GM21717 (cell line): Measurements from ENCODE around the gene COQ5.
"Not testable (repeated sequence)": the region's sequence is repeated elsewhere in the genome, so short reads cannot be mapped to it uniquely, and the experiment has no call there.

Experiments
- ATAC-seq: cut with Tn5 transposase; IDR thresholded peaks from one replicate; pipeline ENCODE4 v1.9.1; 2021; ENCODE audit warnings: mild to moderate bottlenecking, moderate library complexity; ENCODE audit not compliant: unreplicated experiment

COQ5 gene

DNA sequence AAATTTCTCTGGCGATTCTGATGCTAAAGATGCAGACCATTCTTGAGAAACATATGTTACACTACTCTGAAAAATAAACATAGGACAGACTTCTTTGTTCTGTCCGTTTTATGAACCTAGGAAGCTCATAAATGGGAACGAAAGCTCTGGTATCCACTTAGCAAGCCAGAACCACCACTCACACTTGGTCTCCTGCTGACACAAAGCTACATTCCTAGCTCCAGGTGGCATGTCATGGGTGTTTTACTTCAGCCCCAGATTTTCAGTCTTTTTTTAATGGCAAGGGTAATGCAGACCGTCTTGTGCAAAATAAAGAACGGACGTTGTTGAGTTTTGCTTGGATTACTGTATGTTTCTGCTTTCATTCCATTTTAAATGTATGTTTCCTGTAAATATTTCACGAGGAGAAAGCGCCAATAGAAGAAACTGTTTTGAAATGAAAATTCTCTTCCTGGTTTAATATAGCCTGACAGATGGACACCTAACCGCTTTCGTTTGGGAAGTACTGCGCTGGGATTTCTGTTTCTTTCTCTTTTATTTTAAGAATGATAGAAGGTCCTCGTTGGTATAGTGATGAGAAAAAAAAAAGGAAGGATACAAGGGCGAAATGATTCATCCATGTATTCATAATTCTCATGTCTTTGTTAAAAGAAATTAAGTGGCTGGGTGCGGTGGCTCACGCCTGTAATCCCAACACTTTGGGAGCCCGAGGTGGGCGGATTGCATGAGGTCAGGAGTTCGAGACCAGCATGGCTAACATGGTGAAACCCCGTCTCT is 871 bp upstream of the COQ5 start:
- no peak for ATAC-seq

DNA sequence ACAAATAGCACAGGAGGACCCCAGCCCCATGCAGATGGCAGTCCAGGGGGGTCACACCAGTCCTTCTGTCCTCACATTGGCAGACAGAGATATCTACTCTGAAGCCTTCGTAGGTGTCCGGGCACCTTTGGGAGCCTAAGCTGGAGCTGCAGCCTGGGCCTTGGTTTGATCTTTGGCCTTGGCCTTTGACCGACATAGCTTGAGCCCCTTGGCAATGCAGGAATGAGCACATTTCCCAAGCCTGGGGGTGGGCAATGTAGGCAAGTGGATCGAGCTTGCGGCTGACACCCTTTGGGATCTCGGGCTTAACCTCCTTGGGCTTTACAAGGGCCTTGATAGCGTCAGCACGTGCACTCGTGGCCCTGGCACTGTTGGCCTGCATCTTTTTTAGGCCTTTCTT is 6.4 kb downstream of the COQ5 start:
- ATAC-seq = no peak

GRCh38 chr12:120519324-120519723 is 9.6 kb downstream of the COQ5 start:
- not testable (repeated sequence) for ATAC-seq

- no peak for ATAC-seq
Observed at GRCh38 chr12:120515496-120515895, 13.5 kb downstream of the COQ5 start.

DNA sequence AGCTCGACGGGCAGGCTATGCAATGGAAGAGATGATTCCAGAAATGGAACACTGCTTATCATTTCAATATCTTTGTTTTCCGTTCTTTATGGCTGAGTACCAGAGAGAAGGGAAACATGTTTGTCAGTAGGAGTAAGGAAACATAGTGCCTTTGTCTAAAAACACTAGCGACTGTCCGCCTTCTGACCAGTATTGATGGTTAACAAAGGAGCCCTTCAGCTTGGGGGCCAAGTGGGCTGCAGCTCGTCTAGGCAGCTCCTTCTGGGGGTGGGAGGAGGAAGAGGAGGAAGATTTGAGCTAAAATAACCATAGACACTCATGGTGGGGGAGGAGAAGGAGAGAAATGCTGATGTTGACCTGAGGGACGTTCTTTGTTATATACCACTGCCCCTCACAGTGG is 15.0 kb downstream of the COQ5 start:
- ATAC-seq = no peak

DNA sequence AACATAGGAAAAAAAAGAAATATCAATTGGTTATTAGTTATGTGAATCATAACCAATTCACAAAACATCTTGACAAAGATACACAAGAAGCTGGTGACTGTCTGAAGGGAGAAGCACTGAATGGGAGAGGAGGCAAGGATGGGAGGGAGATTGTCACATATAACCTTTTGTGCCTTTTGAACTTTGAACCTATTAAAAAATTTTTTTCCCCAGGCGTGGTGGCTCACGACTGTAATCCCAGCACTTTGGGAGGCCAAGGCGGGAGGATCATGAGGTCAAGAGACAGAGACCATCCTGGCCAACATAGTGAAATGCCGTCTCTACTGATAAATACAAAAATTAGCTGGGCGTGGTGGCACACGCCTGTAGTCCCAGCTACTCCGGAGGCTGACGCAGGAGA is 20.4 kb downstream of the COQ5 start:
- no peak for ATAC-seq

GRCh38 chr12:120504587-120504986 is 24.4 kb downstream of the COQ5 start:
- ATAC-seq = no peak

DNA sequence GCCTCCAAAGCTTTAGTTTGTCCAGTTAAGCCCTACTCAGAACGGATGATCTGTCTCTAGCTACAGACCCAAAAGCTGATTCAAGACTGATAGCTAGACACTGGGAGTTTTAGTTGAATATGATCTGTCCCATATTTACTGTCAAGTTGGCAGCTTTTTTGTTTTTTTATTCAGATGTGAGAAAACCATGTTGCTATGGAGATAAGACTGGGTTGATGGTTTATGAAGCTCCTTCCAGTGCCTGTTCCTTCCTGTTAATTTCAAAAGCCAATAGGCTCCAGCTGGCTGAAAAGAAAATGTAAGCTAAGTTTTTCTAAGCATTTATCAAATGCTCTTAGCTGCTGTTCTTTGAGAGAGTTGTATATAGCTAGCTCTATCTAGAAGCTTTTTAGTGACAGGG is 28.4 kb downstream of the COQ5 start:
- no peak for ATAC-seq

- ATAC-seq = no peak
Observed at GRCh38 chr12:120498870-120499515, 30.0 kb downstream of the COQ5 start.

DNA sequence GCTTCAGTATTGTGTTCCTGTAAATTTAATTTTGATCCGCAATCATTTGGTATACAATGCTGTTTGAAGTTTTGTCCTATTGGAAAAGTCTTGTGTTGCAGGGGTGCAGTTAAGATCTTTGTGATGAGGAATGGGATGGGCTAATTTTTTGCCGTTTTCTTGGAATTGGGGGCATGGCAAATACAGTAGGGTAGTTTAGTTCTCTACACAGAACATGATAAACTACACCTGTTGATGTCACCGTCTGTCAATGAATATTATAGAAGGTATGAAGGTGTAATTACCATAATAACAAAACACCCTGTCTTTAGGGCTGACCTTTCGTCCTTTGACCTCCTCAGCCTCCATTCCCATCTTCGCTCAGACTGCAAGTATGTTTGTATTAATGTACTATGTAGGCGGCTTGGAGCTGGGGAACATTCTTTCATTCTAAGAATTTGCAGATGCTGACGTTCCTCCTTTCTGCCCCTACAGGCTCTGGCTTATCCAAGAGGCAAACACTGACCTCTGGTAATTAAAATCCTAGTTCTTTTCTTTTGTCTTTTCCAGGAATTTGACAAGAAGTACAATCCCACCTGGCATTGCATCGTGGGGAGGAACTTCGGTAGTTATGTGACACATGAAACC is 31.3 kb downstream of the COQ5 start:
- ATAC-seq = no peak

DNA sequence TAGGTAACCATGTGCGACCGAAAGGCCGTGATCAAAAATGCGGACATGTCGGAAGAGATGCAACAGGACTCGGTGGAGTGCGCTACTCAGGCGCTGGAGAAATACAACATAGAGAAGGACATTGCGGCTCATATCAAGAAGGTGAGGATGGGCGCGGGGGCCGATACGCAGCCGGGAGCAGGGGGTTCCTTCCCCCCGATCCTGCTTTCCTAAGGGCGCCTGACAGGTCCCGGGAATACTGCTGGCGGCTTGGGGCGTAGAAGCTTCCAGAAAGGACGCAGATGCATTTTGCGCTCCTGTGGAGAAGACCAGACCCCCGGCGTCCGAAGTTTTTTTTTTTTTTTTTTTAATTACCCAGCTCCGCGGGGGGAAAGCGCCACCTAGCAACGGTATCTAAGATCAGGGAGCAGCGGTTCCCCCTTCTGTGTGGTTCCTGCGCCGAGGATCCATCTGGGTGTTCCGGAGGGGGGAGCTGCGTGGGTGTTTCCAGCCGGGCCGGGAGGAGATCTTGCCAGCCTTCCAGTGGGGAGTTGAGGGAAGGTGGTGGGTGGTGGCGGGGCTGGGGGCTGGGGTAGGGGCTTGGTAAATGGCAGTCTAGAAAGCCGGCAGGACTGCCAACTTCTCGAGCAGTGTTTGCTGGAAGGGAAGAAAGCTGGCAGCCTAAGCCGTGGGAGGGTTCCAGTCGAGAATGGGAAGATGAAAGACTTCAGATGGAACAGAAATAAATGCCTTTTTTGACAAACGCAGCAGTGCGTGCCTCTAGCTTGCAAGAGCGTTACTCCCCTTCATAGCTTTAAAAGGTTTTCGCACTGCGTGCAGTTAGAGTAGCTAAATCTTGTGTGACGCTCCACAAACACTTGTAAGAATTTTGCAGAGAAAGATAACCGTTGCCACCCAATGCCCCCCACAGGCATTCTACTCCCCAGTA is 32.3 kb downstream of the COQ5 start:
- ATAC-seq = no peak

GRCh38 chr12:120495731-120496412 is 33.1 kb downstream of the COQ5 start, which contains the start of gene DYNLL1:
DYNLL1 (plus strand) TSS chr12:120496113; CDS start chr12:120496422, 309 bp downstream.
- ATAC-seq = peak; percentile 92

- no peak for ATAC-seq
Observed at GRCh38 chr12:120495186-120495730, 33.7 kb downstream of the COQ5 start.

DNA sequence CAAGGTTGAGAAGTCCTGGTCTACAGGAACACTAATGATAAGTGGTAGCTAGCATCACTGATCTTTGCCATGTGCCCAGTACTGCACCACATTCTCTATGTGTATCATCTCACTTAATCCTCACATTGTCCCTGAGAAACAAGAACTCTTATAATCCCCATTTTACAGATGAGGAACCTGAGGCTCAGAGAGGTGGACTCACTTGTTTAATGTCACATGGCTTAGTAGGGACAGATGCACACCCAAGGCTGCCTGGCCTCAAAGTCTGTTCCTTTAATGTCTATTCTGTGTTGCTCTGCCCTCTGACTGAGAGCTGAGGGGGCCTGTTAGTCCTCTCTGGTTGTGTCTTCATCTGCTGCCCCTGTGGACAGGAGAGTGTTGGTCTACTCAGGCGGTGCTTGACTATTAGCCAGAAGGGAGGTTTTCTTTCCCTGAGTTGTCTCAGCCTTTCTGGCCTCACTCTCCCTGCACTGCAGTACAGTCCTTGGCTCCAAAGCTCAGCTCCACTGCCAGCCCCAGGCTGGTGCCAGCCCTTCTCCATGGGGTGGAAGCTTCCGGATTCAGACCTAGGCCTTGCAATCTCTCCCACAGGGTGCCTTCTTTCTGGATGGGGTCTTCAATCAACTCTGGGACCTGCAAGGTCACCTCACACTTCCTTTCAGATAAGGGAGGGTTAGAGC is 38.0 kb downstream of the COQ5 start:
- ATAC-seq = no peak

DNA sequence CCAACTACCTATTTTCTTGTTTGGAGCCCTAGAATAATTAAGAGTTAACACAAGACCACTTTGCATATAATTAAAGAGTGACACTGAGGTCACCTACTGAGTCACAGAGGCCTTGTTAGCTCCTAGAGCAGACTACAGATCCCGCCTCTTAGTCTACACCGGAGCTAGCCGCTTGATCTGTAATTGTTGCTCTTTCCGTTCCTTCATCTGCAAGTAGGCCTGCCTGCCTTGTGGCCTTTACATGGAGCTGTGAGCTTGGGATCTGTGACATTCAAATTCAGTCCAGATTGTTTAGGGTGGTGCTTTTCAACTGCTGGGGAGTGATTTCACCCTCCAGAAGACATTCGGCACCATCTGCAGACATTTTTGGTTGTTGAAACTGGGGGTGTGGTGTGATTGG is 38.6 kb downstream of the COQ5 start:
- ATAC-seq = no peak

- ATAC-seq = no peak
Observed at GRCh38 chr12:120489018-120489417, 39.9 kb downstream of the COQ5 start.

DNA sequence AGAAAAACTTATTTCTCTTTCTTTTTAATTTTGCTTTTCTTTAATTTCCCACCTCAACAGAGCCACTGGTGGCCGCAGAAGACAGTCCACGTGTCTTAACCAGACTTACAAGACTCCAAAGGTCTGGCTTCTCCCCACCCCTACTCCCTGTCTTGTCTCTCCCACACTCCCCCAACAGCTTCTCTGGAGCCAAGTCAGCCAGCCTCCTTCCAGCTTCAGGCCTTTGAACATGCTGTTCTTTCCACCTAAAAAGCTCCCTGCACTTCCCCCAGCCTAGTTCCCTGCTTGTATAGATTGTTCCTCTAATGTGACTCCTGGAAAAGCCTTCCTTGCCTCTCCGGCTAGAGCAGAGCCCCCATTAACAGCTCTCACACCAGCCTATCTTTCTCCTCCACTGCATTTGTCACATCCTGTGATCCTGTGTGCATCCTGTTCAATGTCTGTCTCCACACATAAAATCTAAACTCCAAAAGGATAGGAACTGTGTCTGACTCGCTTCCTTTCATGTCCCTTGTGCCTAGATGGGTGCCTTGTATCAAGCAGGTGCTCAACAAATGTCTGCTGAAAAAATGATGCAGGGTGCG is 40.8 kb downstream of the COQ5 start:
- ATAC-seq = no peak

GRCh38 chr12:120487552-120487951 is 41.4 kb downstream of the COQ5 start:
- not testable (repeated sequence) for ATAC-seq
